ENCODE data around the gene AFAP1L1.
"Not testable (repeated sequence)": the region's sequence is repeated elsewhere in the genome, so short reads cannot be mapped to it uniquely, and the experiment has no call there.

GRCh38 chr5:149391076-149391475, 119.4 kb downstream of the AFAP1L1 start:
- TF ChIP-seq CEBPB (IDR thresholded peaks at IDR 0.05); RAD21 (conservative IDR thresholded peaks at IDR 0.05 in 1 of 2, IDR thresholded peaks at IDR 0.05 in 1 of 2); ESRRA (IDR thresholded peaks at IDR 0.05; ENCODE audit: borderline replicate concordance, low read length): not testable (repeated sequence)
